Skeletal muscle tissue (tissue), 4 donors: Measurements from ENCODE around the gene SYT7. TPM values are rescaled to one million over a fixed set of nuclear protein-coding genes. Genes with fewer than 3 reads are reported as not detected.

Experiments used
- H3K27ac ChIP-seq: one replicate; pipeline ENCODE4 v1.7.0; 2013; ENCODE audit warnings: mild to moderate bottlenecking, low read depth, low read length, inconsistent platforms
- H3K27me3 ChIP-seq, 3 donors: one replicate each; pipeline ENCODE4 v1.7.0; 2013; ENCODE audit warnings: low read length in 3 of 3; ENCODE audit not compliant: control insufficient read depth in 3 of 3, insufficient read depth in 3 of 3
- H3K36me3 ChIP-seq, 3 donors: one replicate each; pipeline ENCODE4 v1.7.0; 2013; ENCODE audit warnings: low read length in 3 of 3; ENCODE audit not compliant: control insufficient read depth in 3 of 3, insufficient read depth in 3 of 3
- H3K4me1 ChIP-seq, 3 donors: one replicate each; pipeline ENCODE4 v1.7.0; 2013; ENCODE audit warnings: low read length in 3 of 3, mild to moderate bottlenecking in 3 of 3; ENCODE audit not compliant: control insufficient read depth in 3 of 3, insufficient read depth in 3 of 3
- H3K4me3 ChIP-seq, 3 donors: one replicate each; pipeline ENCODE4 v1.7.0; 2013; ENCODE audit warnings: low read length in 3 of 3
- H3K9ac ChIP-seq, 3 donors: one replicate each; pipeline ENCODE4 v1.7.0; 2013; ENCODE audit warnings: low read length in 3 of 3, mild to moderate bottlenecking in 3 of 3, moderate library complexity in 2 of 3, low read depth in 1 of 3
- H3K9me3 ChIP-seq, 3 donors: one replicate each; pipeline ENCODE4 v1.7.0; 2013; ENCODE audit warnings: low read length in 3 of 3; ENCODE audit not compliant: control insufficient read depth in 3 of 3
- total RNA-seq: library from RNA; depleted of rRNA; stranded (reverse); fragments of >200 nt; gene quantifications from one replicate; pipeline ENCODE4 v1.2.3, GENCODE V29; 2014
- donor health status: Osteomylitis.

SYT7 gene
- total RNA-seq, 1 donor from 2014 or later: 1.6 TPM

DNA sequence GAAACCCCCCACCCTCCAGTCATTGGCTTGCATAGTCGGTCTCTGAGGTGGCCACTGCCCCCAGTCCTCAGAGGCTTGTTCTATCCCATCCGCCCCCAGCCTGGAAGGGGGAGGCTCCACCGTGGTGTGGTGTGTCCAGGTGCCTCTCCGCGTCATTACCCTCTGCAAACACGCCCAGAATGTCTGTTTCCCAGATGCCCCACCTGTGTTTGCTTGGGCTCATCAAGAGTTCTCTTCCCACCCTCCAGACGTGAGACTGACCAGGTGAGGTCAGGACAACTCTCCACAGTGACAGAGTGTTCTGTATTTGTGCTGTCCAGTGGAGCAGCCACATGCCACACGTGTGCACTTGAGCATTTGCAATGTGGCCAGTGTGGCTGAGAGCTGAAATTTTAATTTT, 47.5 kb downstream of the SYT7 start:
- H3K4me1 ChIP-seq: no peaks in the 10 kb centered on the region
- no peaks in the 10 kb centered on the region for H3K36me3 ChIP-seq
- no peak overlapping the region for H3K9ac ChIP-seq
- peaks cover 8 to 36% (median 30%) of the 10 kb centered on the region in 3 donors for H3K27me3 ChIP-seq
- H3K9me3 ChIP-seq: no peaks in the 10 kb centered on the region
- no peak overlapping the region for H3K4me3 ChIP-seq
- H3K27ac ChIP-seq: no peak overlapping the region

DNA sequence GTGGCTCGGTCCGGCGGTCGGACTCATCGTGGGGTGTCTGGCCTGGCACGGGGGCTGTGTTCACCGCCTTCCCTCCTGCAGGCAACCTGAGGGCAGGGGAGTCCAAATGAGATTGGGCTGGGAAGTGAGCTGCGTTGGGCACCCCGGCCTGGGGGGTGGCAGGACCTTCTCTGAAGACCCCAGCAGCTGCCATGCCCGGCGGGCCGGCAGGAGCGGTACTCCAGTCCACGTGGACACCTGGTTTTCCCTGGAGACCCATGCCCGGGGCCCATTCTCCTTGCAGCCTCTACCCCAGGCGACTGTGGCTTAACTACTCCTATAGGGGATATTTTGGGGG, 47.9 kb downstream of the SYT7 start:
- no peaks in the 10 kb centered on the region for H3K36me3 ChIP-seq
- no peaks in the 10 kb centered on the region for H3K9me3 ChIP-seq
- peaks cover 8 to 36% (median 30%) of the 10 kb centered on the region in 3 donors for H3K27me3 ChIP-seq
- H3K9ac ChIP-seq: no peak overlapping the region
- H3K27ac ChIP-seq: no peak overlapping the region
- H3K4me1 ChIP-seq: no peaks in the 10 kb centered on the region
- H3K4me3 ChIP-seq: no peak overlapping the region

GRCh38 chr11:61532134-61533038, 48.5 kb downstream of the SYT7 start:
- Histone ChIP-seq H3K36me3 (no peaks in the 10 kb centered on the region), H3K9ac (no peak overlapping the region), H3K9me3 (no peaks in the 10 kb centered on the region), H3K4me1 (no peaks in the 10 kb centered on the region), H3K27me3 (peaks cover 8 to 36% (median 35%) of the 10 kb centered on the region in 3 donors), H3K4me3 (no peak overlapping the region), H3K27ac (no peak overlapping the region)

- Histone ChIP-seq H3K27me3 (peaks cover 8 to 36% (median 35%) of the 10 kb centered on the region in 3 donors), H3K9ac (no peak overlapping the region), H3K36me3 (no peaks in the 10 kb centered on the region), H3K27ac (no peak overlapping the region), H3K4me1 (no peaks in the 10 kb centered on the region), H3K9me3 (no peaks in the 10 kb centered on the region), H3K4me3 (no peak overlapping the region)
Measured at GRCh38 chr11:61531044-61531443, 49.8 kb downstream of the SYT7 start.

DNA sequence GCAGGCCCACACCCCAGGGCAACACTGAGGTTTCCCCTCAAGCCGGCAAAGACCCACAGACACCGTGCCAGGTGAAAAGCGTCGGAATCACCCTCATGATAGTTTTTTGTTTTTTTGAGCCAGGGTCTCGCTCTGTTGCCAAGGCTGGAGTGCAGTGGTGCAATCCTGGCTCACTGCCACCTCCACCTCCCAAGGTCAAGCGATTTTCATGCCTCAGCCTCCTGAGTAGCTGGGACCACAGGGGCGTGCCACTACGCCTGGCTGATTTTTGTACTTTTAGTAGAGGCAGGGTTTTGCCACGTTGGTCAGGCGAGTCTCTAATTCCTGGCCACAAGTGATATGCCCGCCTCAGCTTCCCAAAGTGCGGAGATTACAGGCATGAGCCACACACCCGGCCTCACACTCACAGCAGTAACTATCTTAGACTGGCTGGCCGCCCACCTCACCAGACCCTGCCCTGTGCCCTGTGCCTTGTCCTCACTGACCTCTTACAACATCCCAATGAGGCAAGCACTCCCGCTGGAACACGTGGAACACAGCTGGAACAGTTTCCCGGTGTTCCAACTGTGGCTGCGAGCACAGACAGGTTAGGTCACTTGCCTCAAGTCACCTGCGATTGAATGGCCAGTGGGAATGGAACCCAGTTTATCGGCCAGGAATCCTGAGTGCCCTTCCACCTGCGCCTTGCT, 51.2 kb downstream of the SYT7 start:
- Histone ChIP-seq H3K9me3 (no peaks in the 10 kb centered on the region), H3K9ac (no peak overlapping the region), H3K4me1 (no peaks in the 10 kb centered on the region), H3K27ac (no peak overlapping the region), H3K27me3 (peaks cover 8 to 26% (median 22%) of the 10 kb centered on the region in 3 donors), H3K36me3 (no peaks in the 10 kb centered on the region), H3K4me3 (no peak overlapping the region)

- Histone ChIP-seq H3K27me3 (peaks cover 0 to 19% (median 13%) of the 10 kb centered on the region in 3 donors), H3K9me3 (no peaks in the 10 kb centered on the region), H3K27ac (no peak overlapping the region), H3K36me3 (no peaks in the 10 kb centered on the region), H3K4me3 (no peak overlapping the region), H3K9ac (no peak overlapping the region), H3K4me1 (no peaks in the 10 kb centered on the region)
Measured at GRCh38 chr11:61528114-61528513, 52.8 kb downstream of the SYT7 start.

DNA sequence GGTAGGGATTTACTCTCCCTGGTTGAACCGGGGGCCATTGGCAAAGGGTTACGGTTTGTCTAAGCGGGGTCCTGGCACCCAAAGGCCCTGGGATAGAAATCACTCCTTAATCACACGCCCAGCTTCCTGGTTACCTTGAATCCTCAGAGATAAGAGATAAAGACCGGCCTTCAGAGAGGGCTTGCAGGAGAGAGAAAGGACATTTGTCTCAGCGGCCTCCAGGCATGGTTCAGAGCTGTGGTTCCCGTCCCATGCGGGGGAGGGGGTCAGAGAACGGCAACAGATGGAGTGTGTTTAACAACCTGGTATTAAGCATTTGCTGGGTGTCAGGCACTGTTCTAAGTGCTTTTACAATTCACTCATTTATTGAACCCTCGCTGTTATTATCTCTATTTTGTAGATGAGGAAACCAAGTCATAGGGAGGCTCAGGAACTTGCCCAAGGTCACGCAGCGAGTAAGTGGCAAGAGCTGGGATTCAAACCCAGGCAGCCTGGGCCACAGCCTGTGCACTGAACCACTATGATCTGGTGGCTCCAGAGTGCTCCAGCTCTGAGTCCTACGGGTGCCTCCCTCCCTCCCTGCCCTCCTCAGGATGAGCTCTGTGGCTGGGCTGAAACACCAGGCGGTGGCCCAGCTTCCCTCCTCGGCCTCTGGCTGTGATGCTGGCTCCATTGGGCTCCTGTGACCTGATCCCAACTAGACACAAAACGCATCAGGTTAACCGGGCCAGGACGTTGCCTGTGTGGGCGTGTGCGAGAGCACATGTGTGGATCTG, 53.7 kb downstream of the SYT7 start:
- H3K36me3 ChIP-seq: no peaks in the 10 kb centered on the region
- H3K9ac ChIP-seq: no peak overlapping the region
- no peak overlapping the region for H3K4me3 ChIP-seq
- no peaks in the 10 kb centered on the region for H3K9me3 ChIP-seq
- no peaks in the 10 kb centered on the region for H3K4me1 ChIP-seq
- no peak overlapping the region for H3K27ac ChIP-seq
- peaks cover 0 to 19% (median 8%) of the 10 kb centered on the region in 3 donors for H3K27me3 ChIP-seq

GRCh38 chr11:61526229-61526628, 54.6 kb downstream of the SYT7 start:
- Histone ChIP-seq H3K27ac (no peak overlapping the region), H3K4me3 (no peak overlapping the region), H3K27me3 (peaks cover 0 to 19% (median 8%) of the 10 kb centered on the region in 3 donors), H3K9me3 (no peaks in the 10 kb centered on the region), H3K4me1 (no peaks in the 10 kb centered on the region), H3K36me3 (no peaks in the 10 kb centered on the region), H3K9ac (no peak overlapping the region)

GRCh38 chr11:61524963-61525587, 55.8 kb downstream of the SYT7 start:
- H3K27ac ChIP-seq: no peak overlapping the region
- H3K4me3 ChIP-seq: no peak overlapping the region
- no peaks in the 10 kb centered on the region for H3K9me3 ChIP-seq
- peaks cover 0 to 13% (median 8%) of the 10 kb centered on the region in 3 donors for H3K27me3 ChIP-seq
- no peaks in the 10 kb centered on the region for H3K36me3 ChIP-seq
- H3K9ac ChIP-seq: no peak overlapping the region
- H3K4me1 ChIP-seq: no peaks in the 10 kb centered on the region
